BE2C (cell line): ENCODE results near the gene ADA.

Experiments
- DNase-seq: peaks from one replicate; pipeline ENCODE4 v3.0.0-alpha.2; 2020
- H3K27me3 ChIP-seq: fragments of 250-450 bp; sonication (Bioruptor Pico); 2 replicates; pipeline ENCODE4 v1.5.1; 2020; ENCODE audit warnings: mild to moderate bottlenecking
- H3K36me3 ChIP-seq: fragments of 250-450 bp; sonication (Bioruptor Pico); 2 replicates; pipeline ENCODE4 v1.5.1; 2020; ENCODE audit warnings: mild to moderate bottlenecking
- H3K4me1 ChIP-seq: fragments of 250-450 bp; sonication (Bioruptor Pico); 2 replicates; pipeline ENCODE4 v1.5.1; 2020
- H3K4me3 ChIP-seq: 2 replicates; pipeline ENCODE4 v1.5.1; 2011; ENCODE audit warnings: low read depth, low read length
- H3K9me3 ChIP-seq: fragments of 250-450 bp; sonication (Bioruptor Pico); 2 replicates; pipeline ENCODE4 v1.5.1; 2020
- TF ChIP-seq, protein P1 (sequence below): IDR thresholded peaks from 2 replicates; pipeline ENCODE4 v1.5.1; 2012; ENCODE audit warnings: mild to moderate bottlenecking, low read depth, low read length

Gene ADA

DNA sequence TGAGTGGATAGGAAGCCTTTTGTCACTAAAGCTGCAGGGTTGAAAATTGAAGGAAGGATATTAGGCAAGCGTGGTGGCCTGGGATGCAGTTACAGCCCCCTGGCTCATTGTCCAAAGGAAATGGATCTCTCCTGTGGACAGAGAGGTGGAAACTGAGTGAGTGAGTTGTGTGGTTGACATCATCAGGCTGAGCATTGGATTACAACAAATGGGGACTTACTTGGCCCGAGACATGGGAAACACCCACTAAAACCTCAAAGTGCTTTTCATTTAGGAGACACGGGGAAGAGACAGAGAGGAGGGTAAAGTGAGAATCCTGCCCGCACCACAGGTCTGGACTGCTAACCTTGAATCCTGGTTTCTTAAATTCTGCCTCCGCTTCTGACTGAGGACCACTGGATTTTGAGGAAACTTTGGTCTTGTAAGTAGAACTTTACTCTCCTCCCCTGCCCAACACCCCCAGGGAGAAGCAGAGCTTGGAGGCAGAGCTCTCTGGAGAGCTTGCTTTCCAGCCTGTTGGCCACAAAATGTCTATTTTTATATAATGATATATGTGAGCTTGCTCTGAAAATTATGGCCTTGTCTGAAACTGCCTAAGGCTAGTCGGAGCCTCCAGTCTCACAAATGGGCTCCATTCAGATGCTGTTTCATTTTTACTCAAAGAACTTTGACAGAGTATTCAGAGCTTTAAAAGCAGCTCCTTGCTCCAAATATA, 69.0 kb downstream of the ADA start, which contains the start of gene PKIG:
PKIG (plus strand) TSS at position 269 of the 715 bp plus-strand sequence. CDS start 31,978 bp downstream, outside the sequence.
- H3K36me3 ChIP-seq, result no peaks in the 10 kb centered on the region
- no peaks in the 10 kb centered on the region; the same call in 1 of the 2 replicates for H3K4me1 ChIP-seq
- H3K4me3 ChIP-seq, result no peak within 1 kb of the TSS
- H3K9me3 ChIP-seq, result no peaks in the 10 kb centered on the region
- H3K27me3 ChIP-seq, result no peaks in the 10 kb centered on the region
- TF ChIP-seq, protein P1, sequence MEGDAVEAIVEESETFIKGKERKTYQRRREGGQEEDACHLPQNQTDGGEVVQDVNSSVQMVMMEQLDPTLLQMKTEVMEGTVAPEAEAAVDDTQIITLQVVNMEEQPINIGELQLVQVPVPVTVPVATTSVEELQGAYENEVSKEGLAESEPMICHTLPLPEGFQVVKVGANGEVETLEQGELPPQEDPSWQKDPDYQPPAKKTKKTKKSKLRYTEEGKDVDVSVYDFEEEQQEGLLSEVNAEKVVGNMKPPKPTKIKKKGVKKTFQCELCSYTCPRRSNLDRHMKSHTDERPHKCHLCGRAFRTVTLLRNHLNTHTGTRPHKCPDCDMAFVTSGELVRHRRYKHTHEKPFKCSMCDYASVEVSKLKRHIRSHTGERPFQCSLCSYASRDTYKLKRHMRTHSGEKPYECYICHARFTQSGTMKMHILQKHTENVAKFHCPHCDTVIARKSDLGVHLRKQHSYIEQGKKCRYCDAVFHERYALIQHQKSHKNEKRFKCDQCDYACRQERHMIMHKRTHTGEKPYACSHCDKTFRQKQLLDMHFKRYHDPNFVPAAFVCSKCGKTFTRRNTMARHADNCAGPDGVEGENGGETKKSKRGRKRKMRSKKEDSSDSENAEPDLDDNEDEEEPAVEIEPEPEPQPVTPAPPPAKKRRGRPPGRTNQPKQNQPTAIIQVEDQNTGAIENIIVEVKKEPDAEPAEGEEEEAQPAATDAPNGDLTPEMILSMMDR, result no peak
- no peak for DNase-seq

DNA sequence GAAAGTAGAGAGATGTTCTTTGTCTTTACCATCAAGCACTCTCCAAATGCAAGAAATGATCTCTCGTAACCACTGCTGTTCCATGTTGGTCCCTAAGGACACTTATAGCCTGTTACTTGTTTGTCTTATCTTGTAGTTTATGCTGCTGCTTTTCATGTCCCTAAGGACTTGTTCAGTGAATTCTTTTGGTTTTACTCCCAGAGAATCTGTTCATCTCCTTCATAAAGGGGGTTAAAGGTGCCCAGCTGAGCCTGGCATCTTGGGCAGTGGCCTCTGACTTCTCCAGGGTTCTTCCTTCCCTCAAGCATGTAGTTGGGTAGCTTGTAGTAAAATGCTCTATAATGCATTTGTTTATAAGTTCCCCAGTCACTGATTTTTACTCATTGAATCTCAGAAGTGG, 70.0 kb downstream of the ADA start:
- Histone ChIP-seq H3K4me3 (no peak overlapping the region), H3K4me1 (no peaks in the 10 kb centered on the region; the same call in 1 of the 2 replicates), H3K27me3 (no peaks in the 10 kb centered on the region), H3K36me3 (no peaks in the 10 kb centered on the region), H3K9me3 (no peaks in the 10 kb centered on the region)
- DNase-seq, result no peak
- TF ChIP-seq, protein P1, result no peak

DNA sequence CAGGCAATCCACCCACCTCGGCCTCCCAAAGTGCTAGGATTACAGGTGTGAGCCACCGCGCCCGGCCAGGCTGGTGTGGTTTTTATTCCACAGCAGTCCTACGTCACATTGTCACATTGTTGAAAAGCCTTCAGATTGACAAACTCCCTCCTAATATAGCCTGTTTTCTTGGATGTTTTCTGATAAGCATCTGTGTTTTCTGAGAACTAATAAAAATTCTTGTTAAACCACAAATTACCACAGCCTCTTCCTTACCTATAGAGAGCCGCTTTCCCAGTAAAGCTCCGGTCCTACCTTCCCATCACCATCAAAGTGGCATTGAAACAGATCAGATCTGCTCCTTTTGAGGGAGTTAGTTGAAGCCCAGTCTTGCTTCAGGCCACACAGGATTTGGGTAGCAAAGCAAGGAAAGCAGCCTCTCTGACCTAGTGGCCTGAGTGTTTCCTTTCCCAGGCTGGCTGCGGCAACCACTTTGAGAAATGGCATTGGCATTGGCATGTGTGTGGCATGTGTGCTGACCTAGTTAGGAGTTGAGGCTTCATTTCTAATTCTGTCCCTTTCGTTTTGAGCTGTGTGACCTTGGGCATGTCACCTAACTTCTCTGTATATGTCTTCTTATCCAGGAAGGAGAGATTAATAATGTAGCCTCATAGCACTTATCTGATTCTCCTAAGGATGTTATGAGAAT, 70.8 kb downstream of the ADA start:
- H3K36me3 ChIP-seq, result no peaks in the 10 kb centered on the region
- H3K4me3 ChIP-seq, result no peak overlapping the region
- no peaks in the 10 kb centered on the region for H3K27me3 ChIP-seq
- H3K4me1 ChIP-seq, result no peaks in the 10 kb centered on the region; the same call in 1 of the 2 replicates
- TF ChIP-seq, protein P1, result no peak
- H3K9me3 ChIP-seq, result no peaks in the 10 kb centered on the region
- DNase-seq, result no peak

DNA sequence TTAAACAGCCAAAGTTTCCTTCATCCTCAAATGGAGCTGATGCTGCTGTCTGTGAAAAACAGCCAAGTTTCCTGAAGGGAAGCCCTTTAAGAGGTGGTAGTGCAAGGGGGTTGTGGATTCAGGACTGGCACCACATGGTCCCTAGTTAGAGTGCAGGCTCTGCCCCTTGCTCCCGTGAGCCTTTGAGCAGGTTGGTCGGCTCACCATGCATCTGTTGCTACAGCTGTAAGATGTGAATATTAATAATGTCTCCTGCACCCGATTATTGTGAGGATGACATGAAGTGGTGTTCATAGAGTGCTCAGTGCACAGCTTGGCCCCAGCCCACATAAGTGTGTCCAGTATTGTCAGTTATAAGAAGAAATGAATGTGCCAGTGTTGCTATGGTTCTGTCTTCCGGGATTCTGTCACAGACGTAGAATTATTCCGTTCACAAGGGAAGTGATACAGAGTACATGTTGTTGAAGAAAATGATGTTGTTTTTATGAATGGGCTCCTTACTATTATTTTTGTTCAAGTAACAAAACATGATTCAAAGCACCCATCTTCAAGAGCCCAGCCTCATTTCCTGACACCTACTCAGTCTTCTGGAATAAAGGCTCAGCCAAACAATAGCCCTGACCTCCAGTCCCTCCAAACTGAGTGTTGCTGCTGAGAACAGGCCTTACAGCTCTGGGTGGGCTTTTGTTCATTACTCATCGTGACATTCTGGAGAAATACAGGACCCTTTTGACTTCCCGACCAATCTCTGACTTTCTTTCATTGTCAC, 72.0 kb downstream of the ADA start:
- Histone ChIP-seq H3K36me3 (no peaks in the 10 kb centered on the region), H3K9me3 (no peaks in the 10 kb centered on the region), H3K4me3 (no peak overlapping the region), H3K4me1 (no peaks in the 10 kb centered on the region; the same call in 1 of the 2 replicates), H3K27me3 (no peaks in the 10 kb centered on the region)
- TF ChIP-seq, protein P1, result no peak
- no peak for DNase-seq

DNA sequence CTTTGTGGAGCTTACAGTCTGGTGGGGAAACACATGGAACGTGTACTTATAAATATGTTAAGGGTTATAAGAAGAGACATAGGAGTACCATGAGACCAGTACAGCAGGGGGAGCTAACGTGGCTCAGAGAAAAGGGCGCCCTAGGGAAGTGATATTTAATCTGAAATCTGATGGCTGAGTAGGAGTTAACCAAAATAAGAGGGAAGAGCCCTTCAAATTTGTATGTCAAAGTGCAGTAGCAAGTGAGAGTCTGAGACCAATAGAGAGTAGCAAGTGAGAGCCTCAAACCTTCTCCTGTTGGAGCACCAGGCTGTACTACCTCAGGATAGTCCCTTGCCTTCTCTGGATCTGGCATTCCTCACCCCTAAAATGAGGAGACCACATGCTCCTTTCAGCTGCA, 75.2 kb downstream of the ADA start:
- Histone ChIP-seq H3K4me3 (no peak overlapping the region), H3K27me3 (no peaks in the 10 kb centered on the region), H3K9me3 (no peaks in the 10 kb centered on the region), H3K4me1 (no peaks in the 10 kb centered on the region), H3K36me3 (no peaks in the 10 kb centered on the region)
- no peak for DNase-seq
- TF ChIP-seq, protein P1, result peak; percentile 18; the same call in 1 of the 2 replicates
